GM21576 (cell line): Measurements from ENCODE around the gene ZBED5.
"Not testable (repeated sequence)": the region's sequence is repeated elsewhere in the genome, so short reads cannot be mapped to it uniquely, and the experiment has no call there.

Experiments used
- ATAC-seq: cut with Tn5 transposase; IDR thresholded peaks from one replicate; pipeline ENCODE4 v1.9.1; 2021; ENCODE audit warnings: mild to moderate bottlenecking, moderate library complexity; ENCODE audit not compliant: unreplicated experiment

ZBED5 gene

GRCh38 chr11:10857709-10858438, at the start of gene ZBED5:
ZBED5 (minus strand) TSS chr11:10858053; CDS start chr11:10854945, 3,108 bp downstream.
- ATAC-seq, result peak; percentile 95

GRCh38 chr11:10906521-10906920, 48.7 kb upstream of the ZBED5 start:
- no peak for ATAC-seq

DNA sequence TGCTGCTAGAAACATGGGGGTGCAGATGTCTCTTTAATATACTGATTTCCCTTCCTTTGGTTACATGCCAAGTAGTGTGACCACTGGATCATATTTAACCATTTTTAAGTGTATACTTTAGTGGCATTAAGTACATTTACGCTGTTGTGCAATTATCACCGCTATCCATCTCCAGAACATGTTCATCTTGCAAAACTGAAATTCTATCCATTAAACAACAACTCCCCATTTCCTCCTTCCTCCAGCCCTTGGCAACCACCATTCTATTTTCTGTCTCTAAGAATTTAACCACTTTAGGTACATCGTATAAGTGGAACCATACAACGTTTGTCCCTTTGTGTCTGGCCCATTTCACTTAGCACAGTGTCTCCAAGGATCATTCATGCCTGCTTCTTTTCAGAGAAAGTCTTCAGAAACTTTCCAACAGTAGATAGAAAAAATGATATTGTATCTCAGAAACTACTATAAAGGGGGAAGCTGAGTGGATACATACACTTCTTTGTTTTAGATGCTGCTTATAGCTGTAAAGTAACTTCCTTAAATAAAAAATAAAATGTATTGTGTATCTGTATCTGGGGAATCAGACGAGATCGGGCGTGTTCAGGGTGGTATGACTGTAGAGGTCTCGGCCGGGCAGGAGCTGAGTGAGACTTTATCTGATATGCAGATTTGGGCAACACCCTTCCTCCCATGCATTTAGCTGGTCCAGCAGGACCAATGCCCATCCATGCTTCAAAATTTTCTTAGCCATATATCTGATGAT, 44.6 kb upstream of the ZBED5 start:
- no peak for ATAC-seq

DNA sequence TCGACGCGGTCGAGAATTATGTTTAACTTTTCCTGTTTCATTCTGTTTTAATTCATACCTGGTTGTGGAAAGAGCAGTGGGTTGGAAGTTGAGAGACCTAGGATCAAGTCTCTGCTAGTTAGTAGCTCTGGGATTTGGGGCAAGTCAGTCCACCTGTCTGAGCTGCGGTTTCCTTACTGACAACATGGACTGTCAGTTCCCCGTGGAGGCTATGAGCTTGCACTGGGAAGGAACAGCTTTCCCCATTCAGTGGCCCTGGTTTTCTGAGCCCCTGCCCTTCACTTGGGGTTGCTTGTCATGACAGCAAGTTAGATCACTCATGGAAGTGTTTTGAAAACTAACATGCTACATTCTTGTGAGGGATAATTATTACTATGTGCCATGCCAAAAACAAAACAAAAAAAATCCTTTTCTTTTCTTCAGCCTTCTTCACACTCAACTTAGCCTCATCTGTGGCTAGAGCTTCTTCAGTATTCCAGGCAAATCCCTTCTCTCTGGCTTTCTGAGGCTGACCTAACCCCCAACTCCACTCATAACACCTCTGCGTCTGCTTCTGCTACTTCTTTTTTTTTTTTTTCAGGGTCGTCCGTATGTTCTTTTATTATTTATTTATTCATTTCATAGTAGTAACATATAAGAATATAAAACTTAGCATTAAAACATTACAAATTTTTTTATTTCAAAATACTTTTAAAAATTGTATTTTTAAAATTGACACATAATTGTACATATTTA, 43.0 kb upstream of the ZBED5 start:
- no peak for ATAC-seq

GRCh38 chr11:10899121-10899830, 41.4 kb upstream of the ZBED5 start:
- ATAC-seq, result no peak

DNA sequence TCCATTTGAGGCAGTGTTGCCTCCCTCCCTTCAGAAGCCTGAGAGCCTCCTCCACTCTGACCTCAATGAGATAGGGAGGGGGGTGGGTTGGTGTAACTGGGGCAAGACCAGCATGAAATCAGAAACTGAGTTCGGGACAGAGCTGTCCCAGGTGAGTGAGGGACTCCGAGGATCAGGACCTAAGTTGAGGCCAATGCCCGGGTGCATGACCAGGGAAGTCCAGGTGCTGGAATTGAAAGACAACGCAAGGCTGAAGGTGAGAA, 40.8 kb upstream of the ZBED5 start:
- ATAC-seq, result no peak

DNA sequence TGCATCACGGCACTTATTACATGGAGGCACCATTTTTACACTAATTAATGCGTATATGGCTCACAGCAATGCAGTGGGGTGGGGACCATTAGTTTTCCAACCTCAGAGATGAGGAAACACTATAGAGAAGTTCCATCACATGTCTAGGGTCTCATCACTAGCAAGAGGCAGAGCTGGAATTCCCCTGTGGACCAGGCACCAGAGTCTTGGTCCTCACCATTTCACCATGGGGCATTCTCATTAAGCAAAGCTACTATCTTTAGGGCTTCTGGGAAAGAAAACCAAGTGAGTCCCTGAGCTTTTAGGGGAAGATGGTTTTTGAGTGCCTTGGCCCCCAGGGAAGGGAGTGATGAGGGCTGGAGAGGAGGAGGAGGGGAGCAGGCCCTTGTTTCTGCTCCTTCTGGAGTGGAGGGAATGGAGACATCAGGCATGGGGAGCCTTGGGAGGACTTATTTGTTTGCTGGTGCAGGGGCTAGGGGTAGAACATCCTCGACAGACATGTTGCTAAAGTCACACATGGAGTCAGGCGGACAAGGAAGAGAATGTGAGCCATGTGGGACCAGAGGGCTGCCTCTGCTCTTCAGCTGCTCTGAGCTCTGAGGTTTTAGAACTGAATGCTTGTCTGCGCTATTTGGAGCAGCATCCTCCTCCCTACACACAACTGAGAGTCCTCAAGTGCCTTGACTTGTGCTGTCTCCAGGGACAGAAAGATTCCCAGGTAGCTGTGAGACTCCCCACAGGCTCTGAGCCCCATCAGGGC, 40.3 kb upstream of the ZBED5 start:
- no peak for ATAC-seq

DNA sequence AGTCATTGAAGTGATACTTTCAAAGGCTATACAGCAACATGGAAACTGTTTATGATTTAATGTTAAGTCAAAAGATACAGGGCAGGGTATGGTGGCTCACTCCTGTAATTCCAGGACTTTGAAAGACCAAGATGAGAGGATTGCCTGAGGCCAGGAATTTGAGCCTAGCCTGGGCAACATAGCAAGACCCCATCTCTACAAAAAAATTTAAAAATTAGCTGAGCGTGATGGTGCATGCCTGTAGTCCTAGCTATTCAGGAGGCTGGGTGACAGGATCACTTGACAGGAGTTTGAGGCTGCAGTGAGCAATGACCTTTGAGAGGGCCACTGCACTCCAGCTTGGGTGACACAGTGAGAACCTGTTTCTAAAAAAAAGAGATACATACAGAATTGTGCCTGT, 39.3 kb upstream of the ZBED5 start:
- no peak for ATAC-seq

DNA sequence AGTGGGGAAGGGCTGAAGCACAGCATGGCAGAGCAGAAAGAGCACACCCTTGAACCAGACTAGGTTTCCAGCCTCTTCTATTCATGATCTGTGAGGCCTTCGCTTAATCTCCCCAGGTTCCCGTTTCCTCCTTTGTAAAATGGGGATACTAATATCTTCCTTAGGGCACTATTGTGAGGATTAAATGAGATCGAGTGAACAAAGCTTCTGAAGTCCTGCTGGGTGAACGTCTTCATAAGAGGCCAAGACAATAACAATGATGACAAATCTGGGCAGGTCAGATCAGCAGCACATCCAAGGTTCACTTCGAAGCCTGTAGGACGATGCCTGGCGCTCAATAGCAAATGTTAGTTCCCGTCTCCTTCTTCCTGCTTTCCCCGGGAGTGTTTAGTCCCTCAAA, 38.6 kb upstream of the ZBED5 start:
- no peak for ATAC-seq

GRCh38 chr11:10895285-10895684, 37.4 kb upstream of the ZBED5 start:
- ATAC-seq, result no peak

DNA sequence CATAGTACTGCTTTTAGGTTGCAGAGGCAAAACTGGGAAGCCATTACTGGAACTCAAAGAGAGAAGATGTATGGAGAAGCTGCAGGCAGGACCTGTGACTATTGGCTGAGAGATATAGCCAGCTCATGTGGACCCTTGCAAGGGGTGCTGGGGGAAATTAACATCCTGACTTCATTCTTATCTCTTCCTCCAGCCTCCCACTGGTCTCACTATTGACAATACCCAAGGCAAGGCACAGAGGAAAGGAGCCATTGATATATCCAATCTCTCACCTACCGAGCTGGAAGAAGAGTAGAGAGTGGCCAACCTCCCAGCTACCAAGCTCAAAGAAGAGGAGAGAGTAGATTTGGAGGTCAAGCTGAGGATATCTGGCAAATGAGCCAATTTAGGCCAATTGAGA, 36.8 kb upstream of the ZBED5 start:
- ATAC-seq, result no peak

DNA sequence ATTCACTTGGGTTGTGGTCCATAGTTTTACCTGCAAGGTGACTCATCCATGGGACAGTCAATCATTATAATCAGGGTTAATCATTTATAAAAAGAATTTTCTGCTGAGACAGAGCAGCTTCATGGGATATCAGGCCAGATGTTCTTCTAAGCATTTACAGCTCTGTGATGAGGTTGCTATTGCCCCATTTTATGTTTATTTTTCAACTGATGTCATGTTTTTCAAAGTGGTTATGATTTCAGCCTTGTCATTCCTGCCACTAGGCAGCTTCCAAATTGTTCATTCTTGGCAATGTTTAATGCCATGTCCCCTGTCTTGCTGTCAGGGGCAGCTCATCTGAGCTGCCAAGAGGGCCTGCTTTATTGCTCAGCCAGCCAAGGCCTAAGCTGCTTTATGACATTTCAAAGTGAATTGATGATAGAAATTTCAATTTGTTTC, 35.9 kb upstream of the ZBED5 start:
- ATAC-seq, result no peak

DNA sequence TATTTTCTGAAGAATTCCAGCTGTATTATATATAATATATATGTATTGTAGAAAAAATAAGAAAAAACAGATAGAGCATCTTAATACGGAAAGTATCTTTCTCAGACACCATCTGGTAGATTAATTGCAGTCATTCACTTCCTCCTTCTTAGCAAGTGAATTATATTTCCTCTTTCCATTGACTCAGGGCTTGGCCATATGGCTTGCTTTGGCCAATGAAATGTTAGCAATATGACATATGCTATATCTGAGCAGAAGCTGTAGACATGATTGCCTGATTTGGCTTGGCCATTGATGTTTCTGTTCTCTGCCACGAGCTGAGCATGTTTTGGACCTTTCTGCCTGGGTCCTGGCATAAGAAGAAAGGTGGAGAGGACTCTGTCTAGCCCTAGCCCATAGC, 34.4 kb upstream of the ZBED5 start:
- ATAC-seq, result no peak

- no peak for ATAC-seq
Measured at GRCh38 chr11:10891151-10891720, 33.4 kb upstream of the ZBED5 start.

DNA sequence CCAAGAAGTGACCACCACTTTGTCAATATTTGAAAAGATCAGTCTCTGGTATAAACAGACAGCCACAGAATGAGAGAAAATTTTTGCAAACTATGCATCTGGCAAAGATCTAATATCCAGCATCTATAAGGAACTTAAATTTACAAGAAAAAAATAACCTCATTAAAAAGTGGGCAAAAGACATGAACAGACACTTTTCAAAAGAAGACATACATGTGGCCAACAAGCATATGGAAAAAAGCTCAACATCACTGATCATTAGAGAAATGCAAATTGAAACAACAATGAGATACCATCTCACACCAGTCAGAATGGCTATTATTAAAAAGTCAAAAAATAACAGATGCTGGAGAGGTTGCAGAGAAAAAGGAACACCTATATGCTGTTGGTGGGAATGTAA, 32.2 kb upstream of the ZBED5 start:
- not testable (repeated sequence) for ATAC-seq

DNA sequence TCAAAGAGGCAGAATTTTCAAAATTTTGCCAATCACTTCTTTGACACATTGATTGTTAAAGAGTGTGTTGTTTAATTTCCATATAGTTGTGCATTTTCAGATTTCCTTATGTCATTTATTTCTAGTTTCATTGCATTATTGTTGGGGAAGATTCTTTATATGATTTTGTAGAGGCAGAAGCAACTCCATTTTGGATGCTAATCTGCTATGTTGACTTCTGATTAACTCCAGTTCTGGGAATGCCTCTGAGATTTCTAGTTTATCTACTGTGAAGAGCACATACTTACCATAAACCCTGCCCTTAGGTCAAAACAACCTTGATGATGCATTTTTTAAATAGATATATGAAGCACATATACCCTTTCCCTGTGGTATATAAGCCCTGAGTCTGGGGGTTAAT, 29.5 kb upstream of the ZBED5 start:
- ATAC-seq, result no peak

GRCh38 chr11:10886652-10887250, 28.9 kb upstream of the ZBED5 start:
- ATAC-seq, result no peak

DNA sequence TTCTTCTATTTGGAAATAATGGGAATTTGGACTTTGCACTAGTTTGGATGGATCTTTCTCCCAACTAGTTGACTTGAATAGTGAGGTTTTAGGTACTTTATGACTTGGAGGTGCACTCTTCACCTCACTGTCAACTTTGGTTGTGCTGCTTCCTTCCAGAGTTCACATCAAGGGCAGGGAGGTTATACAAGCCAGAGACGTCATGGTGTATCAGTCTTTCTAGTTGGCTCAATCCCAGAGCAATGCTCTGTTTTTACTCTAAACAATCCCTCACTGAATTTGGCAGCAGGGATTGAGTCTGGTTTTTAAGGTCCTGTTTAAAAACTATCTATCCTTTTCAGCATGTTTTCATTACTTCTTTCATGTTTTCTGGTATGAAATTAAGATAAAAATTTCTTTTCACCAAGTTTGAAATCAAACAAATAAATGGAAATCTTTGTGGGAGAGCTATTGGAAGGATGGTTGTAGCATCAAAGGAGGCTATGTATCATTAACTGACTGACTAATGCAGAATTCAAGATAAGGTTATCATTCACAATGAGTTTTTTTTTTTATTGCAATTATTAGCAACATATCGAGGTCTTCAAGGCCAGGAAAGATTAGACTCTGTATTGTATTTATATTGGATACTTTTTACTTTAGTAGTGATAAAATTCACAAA, 28.0 kb upstream of the ZBED5 start:
- ATAC-seq, result no peak

DNA sequence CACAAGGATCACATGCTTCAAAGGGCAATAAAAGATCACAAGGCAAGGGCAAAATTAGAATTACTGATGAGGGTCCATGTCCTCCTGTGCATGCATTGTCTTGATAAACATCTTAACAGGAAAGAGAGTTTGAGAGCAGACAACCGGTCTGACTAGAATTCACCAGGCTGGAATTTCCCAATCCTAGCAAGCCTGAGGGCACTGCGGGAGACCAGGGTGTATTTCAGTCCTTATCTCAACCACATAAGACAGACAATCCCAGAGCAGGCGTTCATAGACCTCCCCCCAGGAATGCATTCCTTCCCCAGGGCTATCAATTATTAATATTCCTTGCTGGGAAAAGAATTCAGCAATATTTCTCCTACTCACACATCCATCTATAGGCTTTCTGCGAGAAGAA, 26.4 kb upstream of the ZBED5 start:
- ATAC-seq, result not testable (repeated sequence)
